AG09319 (cell line): ENCODE results near the gene SDHAF1.
"Not testable (repeated sequence)": the region's sequence is repeated elsewhere in the genome, so short reads cannot be mapped to it uniquely, and the experiment has no call there.

Experiments used
- DNase-seq: peaks from one replicate; pipeline ENCODE4 v3.0.0-alpha.2; 2010; ENCODE audit warnings: low read depth; ENCODE audit errors: extremely low read depth
- CTCF ChIP-seq: IDR thresholded peaks from 2 replicates; pipeline ENCODE4 v1.5.1; 2011; ENCODE audit warnings: low read depth, mild to moderate bottlenecking, inconsistent platforms, low read length, moderate library complexity

SDHAF1 gene

DNA sequence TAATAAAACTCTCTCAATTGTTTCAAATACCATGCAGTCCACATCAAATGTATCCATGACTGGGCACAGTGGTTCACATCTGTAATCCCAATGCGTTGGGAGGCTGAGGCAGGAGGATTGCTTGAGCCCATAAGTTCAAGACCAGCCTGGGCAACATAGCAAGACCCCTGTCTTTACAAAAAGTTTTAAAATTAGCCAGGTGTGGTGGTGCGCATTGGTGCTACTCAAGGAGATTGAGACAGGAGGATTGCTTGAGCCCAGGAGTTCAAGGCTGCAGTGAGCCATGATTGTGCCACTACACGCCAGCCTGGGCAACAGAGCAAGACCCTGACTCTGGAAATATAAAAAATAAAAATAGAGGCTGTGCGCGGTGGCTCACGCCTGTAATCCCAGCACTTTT lies 32.7 kb downstream of the SDHAF1 start:
- no peak for TF ChIP-seq CTCF
- DNase-seq = no peak

DNA sequence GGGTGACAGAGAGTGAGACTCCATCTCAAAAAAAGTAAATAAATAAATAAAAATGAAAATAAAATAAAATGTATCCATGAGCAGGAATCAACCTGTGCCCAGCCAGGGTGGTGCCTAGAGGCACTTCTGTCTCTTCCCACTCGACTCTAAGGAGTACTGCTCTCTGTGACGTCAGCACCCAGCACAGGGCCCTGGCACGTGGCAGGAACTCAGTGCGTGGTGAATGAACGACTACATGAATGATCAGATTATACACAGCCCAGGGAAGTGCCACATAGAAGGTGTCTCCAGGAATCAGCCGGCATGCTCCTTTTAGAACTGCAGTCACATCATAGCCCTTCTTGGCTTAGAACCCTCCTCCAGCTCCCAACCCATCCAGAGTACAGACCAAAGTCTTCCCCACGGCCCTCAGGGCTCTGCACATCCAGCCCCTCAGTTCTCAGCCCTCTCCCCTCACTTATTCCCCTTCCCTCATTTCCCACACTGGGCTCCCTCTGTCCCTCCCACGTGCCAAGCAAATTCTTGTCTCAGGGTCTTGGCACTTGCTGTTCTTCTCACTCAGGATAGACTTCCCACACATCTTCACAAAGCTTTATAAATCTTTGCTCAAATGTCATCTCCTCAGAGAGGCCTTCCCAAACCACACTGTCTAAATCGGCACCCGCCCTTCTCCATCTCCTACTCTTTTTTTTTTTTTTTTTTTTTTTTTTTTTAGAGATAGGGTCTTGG lies 33.5 kb downstream of the SDHAF1 start:
- no peak for DNase-seq
- no peak for TF ChIP-seq CTCF

- TF ChIP-seq CTCF = peak; percentile 22
- DNase-seq = no peak
Observed at GRCh38 chr19:36030264-36031148, 35.5 kb downstream of the SDHAF1 start.

- TF ChIP-seq CTCF = no peak
- DNase-seq = no peak
Observed at GRCh38 chr19:36031308-36031707, 36.3 kb downstream of the SDHAF1 start.

GRCh38 chr19:36032251-36033104 lies 37.5 kb downstream of the SDHAF1 start, which contains the start of gene CLIP3:
TSS of gene CLIP3 (minus strand) at chr19:36032873. CDS start at chr19:36032357, 516 bp downstream.
- TF ChIP-seq CTCF = no peak
- peak; percentile 45 for DNase-seq

GRCh38 chr19:36040495-36040894 lies 45.5 kb downstream of the SDHAF1 start:
- DNase-seq = no peak
- no peak for TF ChIP-seq CTCF

DNA sequence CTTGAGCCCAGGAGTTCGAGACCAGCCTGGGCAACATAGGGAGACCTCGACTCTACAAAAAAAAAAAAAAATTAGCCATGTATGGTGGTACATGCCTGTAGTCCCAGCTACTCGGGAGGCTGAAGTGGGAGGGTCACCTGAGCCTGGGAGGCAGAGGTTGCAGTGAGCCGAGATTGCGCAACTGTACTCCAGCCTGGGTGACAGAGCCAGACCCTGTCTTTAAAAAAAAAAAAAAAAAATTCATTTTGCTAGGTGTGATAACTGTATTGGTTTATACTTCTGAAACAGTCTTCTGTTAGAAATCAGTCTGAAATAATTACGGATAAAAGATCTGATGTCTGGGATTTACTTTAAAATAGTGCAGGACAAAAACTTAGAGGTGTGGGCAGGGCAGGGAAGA lies 46.1 kb downstream of the SDHAF1 start:
- DNase-seq = not testable (repeated sequence)
